Measurements from ENCODE around the gene VPS39. TPM values are rescaled to one million over a fixed set of nuclear protein-coding genes. Genes with fewer than 3 reads are reported as not detected.

VPS39 gene
- total and polyA plus RNA-seq, 9 of the 15 experiments (the other 6 are each of a cell fraction or from before 2014, with no cell fraction given): 3.2 to 37.3 (median 21.8) TPM

- Histone ChIP-seq H2AFZ (ENCODE audit: low read depth, low read length) (0 out of 2 replicates have a peak overlapping the region, but pooled peaks have one; percentile 24), H3K27ac (ENCODE audit: extremely low read depth, low read depth, low read length) (no peak overlapping the region), H3K9ac (ENCODE audit: insufficient read depth in 1 of 2, low read depth in 2 of 2, low read length in 2 of 2) (no peak overlapping the region), H3K9me1 (ENCODE audit: control insufficient read depth, insufficient read depth, low read length) (no peaks in the 10 kb centered on the region), H3K9me3 (replicated peaks; ENCODE audit: control insufficient read depth, insufficient read depth, low read depth, low read length) (no peaks in the 10 kb centered on the region), H3K4me3 (no peak overlapping the region), H3K27me3 (ENCODE audit: control insufficient read depth in 2 of 2, insufficient read depth in 2 of 2, low read length in 2 of 2) (peaks cover 17 to 54% of the 10 kb centered on the region in 2 experiments; a peak in 4 of 5 replicates), H3K4me2 (ENCODE audit: insufficient read depth, low read length) (no peak overlapping the region), H3K79me2 (ENCODE audit: control insufficient read depth, insufficient read depth, low read length) (no peaks in the 10 kb centered on the region), H3K4me1 (replicated peaks in 1 of 2; ENCODE audit: control insufficient read depth in 2 of 2, insufficient read depth in 2 of 2, low read length in 2 of 2) (peaks cover 0 to 22% of the 10 kb centered on the region in 2 experiments; a peak in 3 of 5 replicates), H4K20me1 (replicated peaks; ENCODE audit: control insufficient read depth, insufficient read depth, low read length) (0 out of 2 replicates have a peak, but pooled peaks cover 9% of the 10 kb centered on the region), H3K36me3 (ENCODE audit: control insufficient read depth, insufficient read depth, low read length) (no peaks in the 10 kb centered on the region)
- POLR2A ChIA-PET: no interaction called here
- BruUV-seq (replicated peaks): no TSS peak
- peak; percentile 23 for FAIRE-seq
- ATAC-seq: peak; percentile 52
- DNase-seq (ENCODE audit: extremely low read depth in 1 of 4, low spot score in 3 of 4): peak in 1 of 4 experiments; percentile 13
- WGBS (ENCODE audit: insufficient coverage, low coverage, missing lambda C conversion rate): 24% methylated on average over 12 of the region's 12 CpGs
- TF ChIP-seq CREB3 (tag; conservative IDR thresholded peaks at IDR 0.05; ENCODE audit: low read depth) (no peak), NFIX (CRISPR knock-in tag; IDR thresholded peaks at IDR 0.05; ENCODE audit: low read depth) (no peak), ZNF57 (CRISPR knock-in tag; IDR thresholded peaks at IDR 0.05) (no peak), TARDBP (IDR thresholded peaks at IDR 0.05) (no peak), FOXA3 (CRISPR knock-in tag; conservative IDR thresholded peaks at IDR 0.05 in 1 of 2, IDR thresholded peaks at IDR 0.05 in 1 of 2) (no peak), ZNF311 (CRISPR knock-in tag; IDR thresholded peaks at IDR 0.05) (no peak), ZKSCAN3 (CRISPR knock-in tag; IDR thresholded peaks at IDR 0.05) (no peak), DLX4 (CRISPR knock-in tag; IDR thresholded peaks at IDR 0.05) (no peak), THAP7 (CRISPR knock-in tag; IDR thresholded peaks at IDR 0.05) (no peak), ZBTB11 (CRISPR knock-in tag; IDR thresholded peaks at IDR 0.05) (no peak), ZEB2 (IDR thresholded peaks at IDR 0.05) (no peak), WHSC1 (IDR thresholded peaks at IDR 0.05; ENCODE audit: low read length) (no peak), KDM1A (IDR thresholded peaks at IDR 0.05) (no peak), ZNF717 (CRISPR knock-in tag; IDR thresholded peaks at IDR 0.05) (no peak), EGR1 (conservative IDR thresholded peaks at IDR 0.05) (no peak), HDAC6 (IDR thresholded peaks at IDR 0.05; ENCODE audit: low read depth, low read length) (no peak)
- CTCF ChIA-PET (ENCODE audit: low intra/inter-chr PET ratio): no interaction called here
- intact Hi-C loops (cut with micrococcal nuclease): no loop called here
- in situ Hi-C loops (cut with MboI): loop anchor here (10.0 kb wide), 1 partner anchor 236 kb away; no protein-coding TSS in a partner anchor
Measured at GRCh38 chr15:42148808-42149492, 59.2 kb downstream of the VPS39 start.

All from K562 (cell line).